Fibroblast of peridontal ligament (primary cell): ENCODE measurements around the gene GNAI1.
A peak's percentile ranks its signal among the peaks of the same experiment; 100 is the strongest.
"Not testable (repeated sequence)": the region's sequence is repeated elsewhere in the genome, so short reads cannot be mapped to it uniquely, and the experiment has no call there.

Source experiments
- DNase-seq: peaks from one replicate; pipeline ENCODE4 v3.0.0-alpha.2; 2010; ENCODE audit errors: extremely low read depth

GNAI1 gene

DNA sequence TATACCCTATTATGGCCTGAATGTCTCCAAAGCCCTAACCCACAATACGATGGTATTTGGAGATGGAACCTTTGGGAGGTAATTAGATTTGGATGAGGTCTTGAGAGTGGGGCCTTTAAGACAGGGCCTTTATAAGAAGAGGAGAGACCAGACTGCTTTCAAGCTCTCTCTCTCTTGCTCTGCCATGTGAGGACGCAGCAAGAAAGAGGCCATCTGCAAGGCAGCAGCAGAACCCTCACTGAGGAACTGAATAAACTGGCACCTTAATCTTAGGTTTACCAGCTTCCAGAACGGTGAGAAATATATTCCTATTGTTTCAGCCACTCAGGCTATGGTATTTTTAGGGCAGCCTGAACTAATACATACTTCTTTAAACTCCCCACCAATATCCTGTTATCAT lies 2.0 kb upstream of the GNAI1 start:
- no peak for DNase-seq

DNA sequence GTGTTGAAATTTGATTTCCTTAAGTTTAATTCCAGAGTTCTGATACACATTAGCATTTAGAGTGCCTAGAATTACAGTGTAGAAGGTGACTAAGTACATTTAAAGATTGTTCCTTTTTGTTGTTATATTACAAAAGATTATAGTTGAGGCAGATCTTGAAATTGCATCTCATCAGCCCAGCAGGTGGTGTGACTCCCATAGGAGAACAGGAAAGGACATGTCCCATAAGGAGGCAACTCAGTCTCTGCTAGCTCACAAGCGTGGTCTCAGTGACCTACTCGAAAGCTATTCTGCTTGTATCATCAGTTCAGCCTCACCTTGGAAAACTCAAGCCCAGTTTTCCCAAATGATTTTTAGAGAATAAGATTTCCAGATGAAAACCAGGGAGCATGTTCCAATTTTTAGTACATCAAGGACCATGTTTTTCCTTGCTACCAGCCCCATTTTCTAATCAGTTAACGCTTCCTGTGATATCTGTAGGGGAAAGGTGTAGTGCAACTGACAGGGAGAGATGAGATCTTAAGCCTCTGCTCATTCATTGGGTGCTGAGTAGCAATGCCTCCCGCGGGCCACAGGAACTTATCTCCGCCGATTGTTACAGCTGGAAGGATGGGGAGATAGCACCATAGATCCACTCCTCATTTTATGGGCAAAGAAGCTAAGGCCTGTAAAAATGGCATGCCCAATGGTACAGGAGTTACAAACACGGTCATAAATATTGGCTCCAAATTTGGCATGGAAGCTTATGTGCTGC lies 1.1 kb upstream of the GNAI1 start:
- no peak for DNase-seq

DNA sequence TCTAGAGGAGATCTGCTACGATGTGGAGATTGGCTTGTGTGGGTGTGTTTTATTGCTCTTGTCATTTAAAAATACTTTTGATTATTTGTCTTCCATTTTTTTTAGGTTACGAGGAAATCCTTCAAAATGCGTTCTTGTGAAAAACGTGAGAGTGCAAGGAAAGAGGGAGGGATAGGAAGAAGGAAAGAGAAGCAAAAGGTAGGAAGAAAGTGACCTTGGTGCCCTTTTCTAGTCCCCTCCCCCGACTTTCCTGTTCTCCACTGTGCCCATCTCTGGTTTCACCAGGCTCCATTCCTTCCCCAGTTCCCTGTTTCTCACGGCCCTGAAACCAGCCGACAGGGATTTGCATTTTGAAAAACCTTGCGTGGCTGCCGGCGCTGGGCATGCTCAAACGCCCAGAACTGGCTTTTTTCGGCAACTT lies 506 bp upstream of the GNAI1 start:
- DNase-seq: peak; percentile 86

DNA sequence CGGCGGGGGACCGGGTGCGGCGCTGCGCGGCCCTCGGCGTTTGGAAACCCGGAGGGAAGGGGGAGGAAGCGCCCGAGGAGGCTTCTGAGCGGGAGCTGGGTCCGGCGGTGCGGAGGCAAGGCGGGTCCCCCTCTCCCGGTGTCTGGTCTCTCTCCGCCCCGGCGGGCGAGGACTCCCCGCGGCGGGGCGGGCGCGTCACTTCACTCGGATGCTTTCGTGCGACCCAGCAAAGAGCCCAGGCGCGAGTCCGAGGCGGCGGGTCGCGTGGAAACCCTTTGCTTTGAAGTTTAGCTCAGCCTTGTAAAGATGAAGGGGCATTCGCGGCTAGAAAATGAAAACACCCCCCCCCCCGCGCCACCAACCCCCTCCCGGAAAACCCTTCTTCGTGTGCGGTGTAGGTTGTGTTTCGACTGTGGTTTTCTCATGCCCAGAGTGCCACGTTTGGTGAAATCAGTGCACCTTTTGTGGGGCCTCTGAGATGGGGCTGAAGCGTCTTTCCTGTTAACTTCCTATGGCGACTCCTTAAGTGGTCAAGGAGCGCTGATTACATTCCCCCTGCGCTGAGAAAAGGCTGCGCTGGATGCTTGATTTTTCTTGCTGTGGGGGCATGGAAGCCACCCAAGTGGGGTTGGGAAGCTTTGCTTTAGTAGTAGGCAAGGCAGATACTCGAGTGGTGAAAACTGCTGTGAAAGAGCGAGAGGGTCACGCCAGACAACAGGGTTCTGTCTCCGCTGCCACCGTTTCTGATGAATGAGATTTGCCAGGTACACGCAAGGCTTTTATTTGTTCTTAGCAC lies 876 bp downstream of the GNAI1 start:
- peak; percentile 44 for DNase-seq

DNA sequence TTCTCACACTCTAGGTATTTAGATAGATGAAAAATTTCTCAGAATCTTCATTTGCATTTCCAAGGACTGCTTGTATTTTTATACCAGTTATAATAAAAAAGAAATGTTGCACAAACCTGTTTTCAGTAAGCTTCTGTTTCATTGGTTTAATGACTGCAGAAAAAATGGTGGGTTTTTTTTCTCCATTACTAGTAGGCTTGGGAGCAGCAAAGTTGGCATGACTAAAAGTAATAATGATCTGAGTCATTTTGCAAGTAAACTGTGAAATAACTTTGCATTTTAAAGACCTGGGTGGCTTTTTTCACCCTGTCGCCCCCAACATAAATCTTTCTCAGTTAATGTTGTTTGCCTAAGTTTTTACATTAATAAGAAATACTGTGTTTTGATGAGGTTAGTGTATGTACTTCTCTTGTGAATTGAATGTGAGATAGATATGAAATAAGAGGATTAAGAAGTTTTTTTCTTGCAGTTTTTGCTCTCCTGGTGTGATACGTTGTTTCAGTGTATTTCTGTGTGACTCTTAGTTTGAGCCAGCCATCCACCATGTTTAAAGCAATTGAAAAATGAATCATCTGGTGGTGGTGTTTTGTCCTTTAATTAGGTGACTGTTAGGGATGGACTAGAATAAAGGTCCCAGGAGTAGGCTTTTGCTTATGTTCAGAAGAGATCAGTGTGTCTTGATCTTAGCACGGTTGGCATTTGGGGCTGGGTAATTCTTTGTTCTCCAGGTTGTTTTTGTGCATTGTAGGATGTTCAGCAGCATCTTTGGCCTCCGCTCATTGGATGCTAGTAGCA lies 1.8 kb downstream of the GNAI1 start:
- DNase-seq: peak; percentile 65

DNA sequence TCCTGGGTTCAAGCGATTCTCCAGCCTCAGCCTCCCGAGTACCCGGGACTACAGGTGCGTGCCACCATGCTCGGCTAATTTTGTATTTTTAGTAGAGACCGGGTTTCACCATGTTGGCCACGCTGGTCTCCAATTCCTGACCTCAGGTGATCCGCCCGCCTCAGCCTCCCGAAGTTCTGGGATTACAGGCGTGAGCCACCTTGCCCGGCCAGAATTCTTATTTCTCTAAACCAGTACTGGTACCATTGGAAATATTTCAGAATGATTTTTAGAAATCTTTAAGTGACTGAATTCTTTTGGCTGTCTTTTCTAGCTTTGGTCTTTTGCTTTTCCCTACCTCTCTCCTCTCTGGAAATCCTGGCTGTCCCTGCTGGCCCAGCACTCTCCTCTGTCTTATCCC lies 2.8 kb downstream of the GNAI1 start:
- no peak for DNase-seq

DNA sequence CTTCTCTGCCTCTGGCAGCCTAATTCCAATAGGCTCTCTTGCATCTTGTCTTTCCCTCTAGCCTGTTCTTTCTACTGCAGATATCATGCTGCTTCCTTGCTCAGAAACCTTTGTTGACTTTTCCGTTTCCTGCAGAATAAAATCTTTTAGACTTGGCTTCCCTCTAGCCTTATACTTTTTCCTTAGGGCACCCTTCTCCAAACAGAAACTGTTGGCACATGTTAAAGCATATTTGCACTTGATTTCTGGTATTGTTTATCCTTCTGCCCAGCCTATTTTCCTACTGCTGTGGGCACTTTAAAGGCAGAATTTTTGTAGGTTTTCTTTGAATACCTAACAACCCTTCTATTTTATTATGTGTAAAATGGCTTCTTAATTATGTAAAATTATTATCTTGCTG lies 4.6 kb downstream of the GNAI1 start:
- peak; percentile 31 for DNase-seq

DNA sequence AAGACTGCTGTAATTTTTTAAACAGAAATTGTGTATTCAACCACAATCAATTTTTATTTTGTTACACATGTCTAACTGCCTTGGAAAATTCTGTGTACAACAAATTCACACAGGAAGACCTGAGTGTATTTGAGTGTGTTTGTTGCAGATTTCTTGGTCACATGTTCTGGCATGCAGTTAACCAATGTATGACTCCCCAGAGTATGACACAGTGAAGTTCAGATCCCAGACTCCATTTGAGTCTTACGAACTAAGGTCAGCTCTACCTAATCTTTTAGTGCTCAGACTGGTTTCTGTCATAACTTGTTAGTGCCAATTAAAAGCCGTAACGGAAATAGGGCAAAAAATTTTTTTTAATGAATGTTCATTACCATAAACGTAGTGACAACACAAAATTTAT lies 5.8 kb downstream of the GNAI1 start:
- DNase-seq: no peak

DNA sequence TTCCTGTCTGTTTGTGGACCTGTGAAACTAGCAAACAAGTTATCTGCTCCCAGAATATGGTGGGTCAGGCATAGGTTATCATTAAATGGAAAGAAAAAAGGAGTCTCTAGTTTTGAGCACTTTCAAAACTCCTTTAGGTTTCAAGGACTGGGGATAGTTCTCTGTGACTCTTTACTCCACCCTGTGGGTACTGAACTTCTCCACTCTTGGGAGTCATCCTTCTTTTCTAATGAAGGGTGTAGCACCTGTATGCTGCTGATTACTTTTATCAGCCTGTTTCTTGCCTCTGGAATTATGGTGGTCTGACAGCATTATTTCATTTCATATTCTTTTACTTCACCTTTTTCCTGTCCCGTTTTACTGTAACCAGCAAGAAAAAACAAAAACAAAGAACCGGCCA lies 6.7 kb downstream of the GNAI1 start:
- DNase-seq: no peak

DNA sequence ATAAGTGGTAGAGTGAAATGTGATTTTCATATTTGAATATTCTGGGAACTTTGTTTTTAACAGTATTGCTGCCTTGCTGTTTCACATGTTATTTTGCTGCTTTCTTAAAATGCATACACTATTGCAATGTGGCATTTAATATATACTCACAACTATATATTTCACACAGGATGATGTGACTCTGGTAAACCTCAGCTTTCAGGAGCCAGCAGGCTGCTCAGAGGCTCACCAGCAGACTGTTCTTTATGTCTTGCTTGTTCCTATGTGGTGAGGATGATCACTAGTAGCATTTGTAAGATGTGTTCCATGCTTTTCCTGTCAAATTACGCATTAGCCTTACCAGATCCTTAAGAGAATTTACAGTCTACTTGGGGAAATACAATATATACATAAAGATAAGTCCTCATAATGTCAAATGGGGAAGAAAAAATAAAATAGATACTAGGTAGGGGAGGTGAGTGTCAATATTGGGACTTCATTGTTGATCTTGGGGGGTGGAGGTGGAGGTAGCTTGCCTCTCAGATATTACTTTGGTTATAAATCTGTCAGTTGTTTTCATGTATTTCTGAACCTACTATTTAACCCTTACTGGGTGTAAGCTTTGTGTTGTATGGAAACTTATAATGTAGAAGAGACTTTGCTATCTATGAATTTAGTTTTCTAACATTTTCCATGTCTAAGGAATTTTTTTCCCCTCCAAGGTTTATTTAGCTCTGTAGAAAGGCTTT lies 8.4 kb downstream of the GNAI1 start:
- DNase-seq: no peak

DNA sequence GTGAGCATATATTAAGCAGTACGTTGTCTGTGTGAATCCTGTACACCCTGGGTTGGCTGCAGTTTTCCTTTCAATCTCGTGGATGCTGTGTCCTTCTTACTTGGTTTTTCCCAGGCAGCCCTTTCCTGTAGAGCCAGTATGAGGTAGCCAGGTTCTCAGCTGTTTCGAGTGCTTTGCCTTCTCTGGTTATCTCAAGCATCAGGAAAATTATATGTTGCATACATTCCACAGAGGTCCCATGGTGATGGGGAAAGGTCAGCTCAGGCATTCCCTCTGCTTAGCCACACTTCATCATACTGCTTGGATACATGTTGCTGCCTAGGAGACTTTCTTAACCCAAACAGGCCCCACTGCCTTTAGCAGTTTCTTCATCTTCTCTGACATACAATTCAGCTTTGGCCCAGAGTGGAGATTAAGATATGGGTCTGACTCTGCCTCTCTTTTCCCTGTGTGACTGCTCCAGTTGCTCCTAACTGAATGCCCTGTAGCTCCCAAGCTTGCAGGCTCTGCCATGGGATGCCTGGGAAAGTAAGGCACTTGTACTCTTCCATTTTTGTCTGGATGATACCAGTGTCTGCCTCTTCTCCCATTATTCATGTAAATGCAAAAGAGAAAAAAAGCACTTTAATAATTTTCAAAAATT lies 11.3 kb downstream of the GNAI1 start:
- peak; percentile 97 for DNase-seq

DNA sequence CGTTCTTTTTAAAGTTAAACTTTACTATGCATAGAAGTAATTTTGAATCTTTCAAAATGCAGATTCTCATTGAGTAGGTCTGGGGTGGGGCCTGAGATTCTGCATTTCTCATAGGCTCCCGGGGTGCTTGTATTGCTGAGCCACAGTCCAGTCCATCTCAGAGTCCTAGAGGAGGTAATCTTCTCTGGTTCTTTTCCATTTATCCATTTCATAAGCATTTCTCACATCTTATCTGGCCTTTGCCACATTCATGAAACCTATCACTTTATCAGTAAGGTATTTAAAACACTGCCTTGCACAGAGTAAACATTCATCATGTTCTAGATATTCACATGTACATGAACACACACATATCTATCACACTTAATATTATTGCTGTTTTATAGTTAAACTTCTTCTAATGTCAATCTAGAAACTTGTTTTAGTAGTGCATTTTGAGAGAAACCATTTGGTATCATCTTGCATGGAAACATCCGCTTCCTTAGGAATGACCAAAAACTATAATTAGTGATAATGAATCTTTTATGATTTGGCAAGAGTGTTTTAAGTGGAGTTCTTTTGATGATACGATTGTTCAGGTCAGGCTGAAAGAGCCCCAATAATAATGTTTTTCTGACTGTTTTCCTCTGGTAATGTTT lies 12.0 kb downstream of the GNAI1 start:
- DNase-seq: no peak

DNA sequence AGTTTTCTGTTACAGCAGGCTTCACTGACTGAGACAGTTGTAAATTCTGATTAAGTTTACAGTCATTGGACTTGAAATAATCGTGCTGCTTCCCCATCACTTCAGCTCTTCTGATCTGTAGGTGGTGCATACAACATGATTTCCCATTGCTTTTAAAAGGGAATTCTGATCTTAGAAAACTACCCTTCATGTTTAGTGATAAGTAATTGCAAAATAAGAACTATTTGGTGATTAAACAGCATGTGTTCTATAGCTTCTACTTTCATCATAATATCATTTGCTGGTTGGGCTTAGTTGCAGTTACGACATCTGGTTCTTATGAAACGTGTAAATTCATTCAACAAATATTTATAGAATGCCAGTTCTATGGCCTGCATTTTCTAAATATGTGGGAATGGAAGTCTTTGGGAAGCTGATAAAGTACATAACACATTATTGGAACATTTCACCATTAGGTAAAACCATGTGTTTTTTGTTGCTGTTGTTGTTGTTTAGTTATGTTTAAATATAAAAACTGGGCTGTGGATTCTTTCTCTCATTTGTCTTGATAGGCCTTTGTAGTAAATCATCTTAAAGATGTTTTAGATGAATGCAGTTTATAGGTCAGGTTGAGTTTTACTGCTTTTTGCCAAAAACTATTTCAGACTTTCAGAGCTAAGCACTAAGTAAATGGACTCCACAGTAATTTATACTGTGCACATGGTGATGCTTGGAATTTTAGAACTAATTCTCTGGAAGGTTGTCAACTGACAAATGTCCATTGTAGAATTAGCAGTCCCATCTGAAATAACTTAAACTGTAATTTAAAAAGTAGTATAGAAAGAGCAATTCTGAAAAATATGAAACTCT lies 13.1 kb downstream of the GNAI1 start:
- peak; percentile 93 for DNase-seq

DNA sequence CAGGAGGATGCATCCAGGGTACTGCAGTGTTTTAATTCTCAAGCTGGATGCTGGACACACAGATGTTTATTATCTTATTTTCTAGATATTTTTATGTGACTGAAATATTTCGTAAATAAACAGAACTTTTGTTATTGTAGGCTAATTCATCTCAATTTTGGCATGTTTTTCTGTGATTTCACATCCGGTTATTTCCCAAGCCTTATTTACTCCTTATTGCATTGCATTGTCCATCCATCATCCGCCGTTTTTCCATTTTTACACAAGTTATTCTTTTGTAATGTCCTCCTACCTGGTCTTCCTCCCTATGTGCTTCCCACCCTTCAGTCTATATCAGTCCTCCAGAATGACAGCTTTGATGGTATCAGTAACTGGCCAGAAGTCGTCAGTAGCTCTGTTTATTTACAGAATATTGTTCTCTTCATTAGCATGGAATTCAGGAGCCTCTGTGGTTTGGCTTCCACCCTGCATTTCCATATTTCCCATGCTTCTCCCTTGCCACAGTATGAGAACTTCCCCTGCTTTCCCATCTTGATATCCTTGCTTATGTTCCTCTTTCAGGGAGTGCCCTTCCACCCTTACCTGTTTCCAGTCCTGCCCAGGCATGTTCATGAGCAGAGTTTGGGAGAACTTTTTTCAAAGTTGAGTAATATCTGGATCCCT lies 16.1 kb downstream of the GNAI1 start:
- DNase-seq: peak; percentile 88

DNA sequence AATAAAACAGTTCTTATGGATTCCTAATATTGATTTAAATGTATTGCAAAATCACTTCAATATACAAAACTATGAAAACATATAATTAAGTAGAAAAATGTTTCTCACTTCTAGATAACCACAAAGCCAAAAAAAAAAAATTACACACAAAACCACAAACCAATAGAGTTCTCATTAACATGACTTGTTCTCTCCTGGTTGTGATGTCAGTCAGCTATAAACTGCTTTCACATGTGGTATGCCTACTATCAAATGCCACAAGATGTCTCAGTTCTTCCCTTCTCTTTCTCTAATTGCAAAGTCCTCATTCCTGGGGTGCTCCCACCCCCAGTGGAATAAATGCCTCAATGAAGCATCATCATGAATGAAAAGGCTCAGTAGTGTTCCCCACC lies 16.6 kb downstream of the GNAI1 start:
- DNase-seq: peak; percentile 86

DNA sequence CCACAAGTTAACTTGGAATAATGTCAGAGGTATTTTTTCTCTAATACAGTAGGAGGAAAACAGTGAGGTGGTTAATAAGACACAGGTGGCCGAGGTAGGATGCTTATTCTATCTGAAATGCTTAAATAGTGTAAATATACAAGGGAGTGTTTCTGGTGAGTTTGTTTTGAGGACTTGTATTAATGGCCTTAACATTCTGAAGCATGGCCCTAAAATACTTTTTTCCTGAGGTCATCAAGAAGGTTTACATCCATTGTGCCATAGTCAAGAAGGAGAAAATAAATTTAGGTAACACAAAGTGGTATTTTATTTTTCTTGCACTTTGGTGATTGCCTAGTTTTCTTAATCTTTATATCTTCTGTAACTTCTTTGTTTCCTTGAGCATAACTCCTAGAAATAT lies 18.8 kb downstream of the GNAI1 start:
- no peak for DNase-seq

DNA sequence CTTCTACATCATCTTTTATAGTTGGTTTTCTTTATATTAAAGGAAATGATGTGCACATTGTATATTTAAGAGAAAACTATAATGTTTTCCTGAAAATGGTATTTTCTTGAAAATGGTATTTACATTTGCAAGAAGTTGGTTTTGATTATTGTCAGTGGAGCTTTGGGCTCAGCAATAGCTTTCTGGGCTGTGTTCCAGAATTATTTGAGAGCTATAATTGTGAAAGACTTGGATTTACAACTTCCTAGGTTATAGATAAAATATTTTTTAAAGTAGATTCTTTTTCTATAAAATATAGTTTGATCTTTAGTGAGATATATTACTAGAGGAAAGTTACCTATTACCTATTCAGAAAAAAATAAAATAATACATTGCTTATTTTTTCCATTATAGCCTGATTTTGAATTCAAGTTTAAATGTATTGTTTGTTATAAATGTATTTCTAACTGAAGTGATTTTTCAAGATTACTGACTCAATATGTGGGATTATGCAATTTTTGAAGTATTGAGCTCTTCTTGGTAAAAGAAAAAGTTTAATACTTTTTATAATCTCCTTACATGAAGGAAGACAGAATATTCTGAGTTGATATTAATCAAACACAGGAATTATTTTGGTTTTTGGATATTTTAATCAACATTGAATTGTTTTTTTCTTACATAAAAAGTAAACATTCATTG lies 20.2 kb downstream of the GNAI1 start:
- DNase-seq: peak; percentile 92

DNA sequence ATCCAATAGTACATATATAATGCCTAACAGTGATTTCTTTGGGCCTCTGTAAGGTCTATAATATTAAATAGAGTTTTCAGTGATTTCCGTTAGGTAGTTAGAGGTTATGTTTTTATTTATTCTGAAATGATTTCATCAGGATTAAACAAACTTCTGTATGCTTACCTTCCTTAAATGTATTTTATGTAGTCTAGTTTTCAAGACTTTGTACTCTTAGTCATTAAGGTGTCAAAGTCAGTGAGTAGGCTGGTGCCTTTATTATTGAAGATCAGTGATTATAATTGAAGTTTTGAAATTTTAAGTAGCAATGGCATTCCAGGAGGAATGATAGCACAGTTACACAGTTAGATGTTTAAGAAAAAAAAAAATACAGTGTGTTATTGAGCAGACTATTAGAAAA lies 20.7 kb downstream of the GNAI1 start:
- DNase-seq: no peak

DNA sequence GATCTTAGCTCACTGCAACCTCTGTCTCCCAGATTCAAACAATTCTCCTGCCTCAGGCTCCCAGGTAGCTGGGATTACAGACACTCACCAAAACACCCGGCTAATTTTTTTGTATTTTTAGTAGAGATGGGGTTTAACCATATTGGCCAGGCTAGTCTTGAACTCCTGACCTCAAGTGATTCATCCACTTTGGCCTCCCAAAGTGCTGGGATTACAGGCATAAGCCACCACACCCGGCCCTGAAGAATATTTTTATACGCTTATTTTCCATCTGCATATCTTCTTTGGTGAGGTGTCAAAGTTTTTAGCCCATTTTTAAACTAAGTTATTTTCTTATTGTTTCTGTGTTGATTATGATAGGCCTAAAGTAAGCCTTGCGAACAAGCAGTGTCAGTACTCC lies 23.1 kb downstream of the GNAI1 start:
- not testable (repeated sequence) for DNase-seq
